Inflammatory macrophage treated with lipopolysaccharide for 1 hour (primary cell): Measurements from ENCODE around the gene SERTAD4.
"Not testable (repeated sequence)": the region's sequence is repeated elsewhere in the genome, so short reads cannot be mapped to it uniquely, and the experiment has no call there.

Experiments used
- DNase-seq, 2 donors: peaks; one replicate each; pipeline ENCODE4 v3.0.0-alpha.2; 2020 to 2022

Gene SERTAD4

DNA sequence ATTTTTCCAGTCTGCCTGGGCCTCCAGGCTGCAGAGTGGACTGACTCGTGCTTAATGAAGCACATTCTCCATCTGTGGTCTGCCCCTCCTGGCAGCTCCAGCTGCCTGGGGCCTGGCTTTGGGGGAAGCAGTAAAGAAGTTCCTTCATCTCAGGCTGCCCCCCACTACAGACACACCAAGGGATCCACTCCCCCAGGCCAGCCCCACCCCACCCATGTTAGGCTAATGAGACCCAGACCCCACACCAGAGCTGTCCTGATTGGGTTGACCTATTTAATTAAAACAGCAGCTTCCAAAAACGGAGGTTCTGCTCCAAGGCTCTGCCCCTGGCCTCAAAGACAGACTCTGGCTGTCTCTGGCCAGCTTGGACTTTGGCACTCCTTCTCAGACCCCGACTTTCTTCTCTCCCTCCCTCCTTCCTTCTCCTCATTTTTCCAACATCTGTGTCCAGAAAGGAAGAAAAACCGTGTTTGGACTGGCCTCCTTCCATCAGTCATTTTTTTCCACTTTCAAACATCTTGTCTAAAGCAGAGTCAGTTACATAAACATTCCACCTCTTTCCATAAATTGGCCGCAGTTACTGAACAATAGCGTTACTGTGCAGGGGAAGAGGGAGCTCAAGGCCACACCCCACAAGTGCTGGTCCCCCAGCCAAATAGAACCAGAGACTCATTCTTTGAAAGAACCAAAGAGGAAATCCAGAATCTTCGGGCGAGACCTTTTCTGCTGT lies 29.7 kb downstream of the SERTAD4 start:
- no peak for DNase-seq

DNA sequence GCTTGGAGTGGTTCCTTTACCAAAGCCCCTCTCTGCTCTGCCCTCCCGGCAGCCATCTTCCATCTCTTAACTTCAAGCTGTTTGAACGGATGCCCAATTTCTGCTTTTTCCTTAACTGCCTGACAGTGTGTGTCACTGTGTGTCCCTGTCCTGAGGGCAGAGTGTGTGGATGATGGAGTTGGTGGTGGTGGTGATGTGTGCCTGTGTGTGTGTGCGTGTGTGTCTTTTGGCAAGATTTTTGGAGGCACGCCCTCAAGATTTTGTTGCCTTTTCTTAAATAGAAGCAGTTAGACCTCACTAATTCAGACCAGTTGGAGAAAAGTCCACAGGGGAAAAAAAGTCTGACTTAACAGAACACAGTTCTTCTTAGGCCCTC lies 30.3 kb downstream of the SERTAD4 start:
- no peak for DNase-seq

DNA sequence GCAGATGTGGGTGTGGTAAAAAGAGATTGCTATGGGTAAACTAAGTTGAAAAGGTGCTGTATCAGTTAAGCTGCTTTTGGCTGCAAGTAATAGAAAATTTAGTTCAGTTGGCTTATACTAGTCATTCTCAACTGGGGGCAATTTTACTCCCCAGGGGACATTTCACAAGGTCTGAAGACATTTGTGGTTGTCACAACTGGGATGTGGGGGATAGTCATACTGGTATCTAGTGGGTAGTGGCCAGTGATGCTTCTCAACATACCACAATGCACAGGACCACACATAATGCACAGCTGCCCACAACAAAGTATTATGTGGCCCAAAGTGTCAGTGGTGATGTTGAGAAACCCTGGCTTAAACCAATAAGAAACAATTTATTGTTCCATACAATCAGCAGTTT lies 31.4 kb downstream of the SERTAD4 start:
- no peak for DNase-seq

DNA sequence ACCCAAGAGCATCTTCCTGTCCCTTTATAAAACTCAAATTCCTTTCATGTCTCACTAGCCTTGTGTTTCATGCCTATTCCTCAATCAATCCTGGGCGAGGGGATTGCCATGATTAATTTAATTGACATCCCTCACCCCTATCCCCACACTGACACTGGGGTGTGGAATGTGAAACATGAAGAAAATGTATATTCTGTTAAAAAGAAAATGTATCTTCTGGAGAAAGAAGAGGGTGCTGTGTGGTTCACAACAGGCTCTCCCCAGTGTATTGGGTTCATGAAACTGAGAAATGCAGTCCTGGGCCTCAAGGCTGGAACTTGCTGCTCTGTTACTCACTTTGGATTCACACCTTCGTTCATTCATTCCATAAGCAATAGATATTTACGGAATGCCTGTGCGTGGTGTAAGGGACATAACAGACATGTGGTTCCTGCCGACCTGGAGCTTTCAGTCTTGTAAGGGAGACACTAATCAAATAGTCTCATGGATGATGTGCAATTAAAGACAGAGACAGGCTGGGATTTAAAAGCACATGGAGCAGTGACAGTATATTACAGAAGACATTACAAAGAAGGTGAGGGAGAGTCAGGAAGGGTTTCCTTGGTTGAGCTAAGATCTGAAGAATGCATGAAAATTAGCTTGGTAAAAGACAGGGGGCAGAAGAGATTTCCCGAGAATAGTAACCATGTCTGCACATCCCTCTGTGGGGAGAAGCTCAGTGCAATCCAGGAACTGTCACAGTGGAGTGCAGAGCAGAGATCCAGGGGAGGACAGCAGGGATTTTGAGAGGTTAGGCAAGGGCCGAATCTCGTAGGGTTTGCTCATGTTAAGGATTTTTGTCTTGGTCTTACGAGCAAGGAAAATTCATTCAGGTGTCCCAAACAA lies 32.1 kb downstream of the SERTAD4 start:
- no peak for DNase-seq

DNA sequence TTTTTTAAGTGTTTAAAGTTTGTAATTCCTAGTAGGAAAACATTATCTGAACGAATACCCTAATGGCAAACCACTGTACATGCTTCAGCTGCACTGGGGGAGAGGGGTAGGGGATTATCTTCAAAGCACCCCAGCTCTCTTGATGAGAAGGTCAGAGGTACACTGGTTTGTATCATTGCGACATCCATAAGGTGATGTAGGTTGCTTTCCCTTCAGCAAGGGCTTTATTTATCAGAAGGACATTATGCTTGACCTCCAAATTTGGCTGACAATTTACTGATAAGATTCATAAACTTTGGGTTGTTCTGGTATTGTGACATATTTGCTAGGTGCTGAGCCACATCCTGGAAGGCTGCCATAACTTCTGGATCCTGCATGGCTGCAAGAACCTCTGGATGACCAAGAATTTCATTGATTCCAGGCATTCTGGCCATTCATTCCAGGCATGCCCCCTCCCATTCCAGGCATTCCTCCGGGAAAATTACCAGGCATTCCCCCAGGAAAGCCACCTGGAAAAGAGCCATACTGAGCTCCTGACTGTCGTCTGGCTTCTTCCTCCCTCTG lies 32.9 kb downstream of the SERTAD4 start:
- DNase-seq: not testable (repeated sequence)

DNA sequence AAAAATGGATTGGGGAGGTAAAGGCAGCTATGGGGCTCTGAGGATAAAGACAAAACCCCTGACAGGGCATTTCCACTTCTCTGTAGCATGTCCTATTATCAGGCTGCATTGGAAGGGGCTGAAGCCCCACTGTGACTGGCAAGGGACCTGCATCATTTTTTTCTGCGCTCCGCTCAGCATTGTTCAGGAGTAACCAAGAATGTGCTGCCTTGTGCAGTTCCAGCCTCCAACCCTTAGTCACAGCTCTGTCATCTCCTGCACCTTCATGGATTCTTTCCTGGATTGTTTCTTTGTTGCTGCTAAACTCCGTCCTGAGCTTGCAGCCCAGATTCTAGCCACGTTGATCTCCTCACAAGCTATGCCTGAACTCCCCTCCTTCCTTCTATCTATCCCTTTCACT lies 37.4 kb downstream of the SERTAD4 start:
- no peak for DNase-seq

DNA sequence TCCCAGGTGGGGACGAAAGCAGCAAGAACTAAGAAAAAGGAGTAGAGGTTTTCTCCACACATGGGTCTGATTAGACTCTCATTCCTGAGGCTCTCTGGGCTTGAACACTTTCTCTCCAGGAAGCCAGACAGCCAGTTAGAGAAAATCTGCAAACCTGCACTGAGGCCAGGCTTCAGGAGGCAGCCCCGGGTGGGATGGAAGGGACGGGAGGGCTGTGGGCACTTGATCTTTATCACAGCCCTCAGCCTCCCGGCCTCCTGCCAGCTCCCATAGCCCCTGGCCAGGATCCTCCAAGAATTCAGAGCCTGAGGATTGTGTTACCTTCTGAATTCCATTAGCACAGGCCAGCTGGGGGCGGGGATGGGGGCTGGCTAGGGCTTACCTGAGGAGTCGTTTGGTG lies 40.1 kb downstream of the SERTAD4 start:
- DNase-seq: no peak

DNA sequence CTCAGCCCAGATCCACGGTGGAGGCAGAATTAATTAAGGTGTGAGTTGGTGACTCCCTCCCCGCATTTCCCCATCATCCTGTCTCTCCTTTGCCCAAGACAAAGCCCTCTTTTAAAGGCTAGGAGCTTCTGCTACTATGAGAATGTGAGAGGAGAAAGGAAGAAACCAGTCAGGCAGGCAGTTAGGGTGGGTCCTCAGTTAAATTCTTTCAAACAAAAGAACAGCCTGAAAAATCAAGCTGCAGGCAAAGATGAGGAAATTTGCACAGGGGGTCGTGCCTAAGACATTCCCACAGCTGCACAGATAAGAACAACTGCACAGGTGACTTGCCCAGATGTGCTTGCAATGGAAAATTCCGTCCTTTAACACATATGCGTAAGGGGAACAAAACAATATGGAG lies 47.6 kb downstream of the SERTAD4 start:
- no peak for DNase-seq

DNA sequence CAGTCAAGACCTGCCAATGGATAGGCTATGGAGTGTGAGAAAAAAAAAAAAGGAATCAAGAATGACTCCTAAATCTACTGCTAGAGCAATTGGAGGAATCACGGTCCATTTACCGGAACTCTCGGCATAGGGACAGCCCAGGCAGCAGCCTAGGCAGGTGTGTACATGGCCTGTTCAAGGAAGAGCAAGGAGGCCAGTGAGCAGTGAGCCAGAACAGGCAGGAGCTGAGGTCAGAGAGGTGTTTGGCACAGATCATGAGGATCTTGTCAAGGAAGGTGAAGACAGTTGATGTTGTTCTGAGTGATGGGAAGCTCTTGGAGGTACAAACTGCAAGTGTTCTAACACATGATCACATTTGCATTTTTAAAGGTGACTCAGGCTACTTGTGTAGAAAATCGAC lies 55.5 kb downstream of the SERTAD4 start:
- no peak for DNase-seq

DNA sequence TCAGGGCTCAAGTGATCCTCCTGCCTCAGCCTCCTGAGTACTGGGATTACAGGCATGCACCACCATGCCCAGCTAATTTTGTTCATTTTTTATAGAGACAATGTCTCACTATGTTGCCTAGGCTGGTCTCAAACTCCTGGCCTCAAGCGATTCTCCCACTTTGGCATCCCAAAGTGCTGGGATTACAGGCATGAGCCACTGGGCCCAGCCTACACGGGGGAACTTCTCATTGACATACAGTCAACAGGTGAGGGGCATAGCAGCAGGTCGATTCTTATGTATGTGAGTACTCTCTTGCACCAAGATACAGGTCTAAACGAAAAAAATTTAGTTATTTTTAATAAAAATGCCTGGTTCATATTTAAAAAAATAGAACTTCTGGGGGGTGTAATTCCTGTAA lies 56.7 kb downstream of the SERTAD4 start:
- no peak for DNase-seq

DNA sequence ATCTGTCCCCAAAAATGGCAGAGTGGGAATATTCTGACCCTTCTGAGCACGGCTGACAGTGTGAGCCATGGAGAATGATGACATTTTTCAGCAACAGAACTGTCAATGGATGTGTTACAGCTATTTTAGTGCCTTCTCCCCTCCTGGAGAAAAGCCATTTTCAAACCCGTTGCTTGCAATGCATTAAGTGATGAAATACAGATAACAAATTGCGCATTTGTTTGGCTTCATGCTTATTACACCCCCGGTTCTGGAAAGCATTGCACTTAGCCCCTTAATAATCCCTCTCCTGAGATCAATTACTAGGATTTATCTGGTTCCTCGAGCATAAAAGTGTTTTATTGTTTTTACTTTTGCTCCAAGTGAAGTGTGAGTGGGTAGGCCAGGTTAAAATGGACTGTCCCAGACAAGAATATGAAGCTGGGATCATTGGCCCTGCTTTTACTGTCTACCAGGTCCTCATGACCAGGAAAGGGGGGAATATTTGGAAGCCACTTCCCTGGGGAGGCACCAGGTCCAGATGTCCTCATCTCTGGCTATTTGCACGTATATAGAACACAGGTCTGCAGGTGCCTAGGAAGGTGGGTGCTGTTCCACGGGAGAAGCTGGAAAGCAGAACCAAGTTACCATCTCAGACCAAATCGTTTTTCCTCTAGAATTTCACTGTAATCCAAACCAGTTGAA lies 58.6 kb downstream of the SERTAD4 start:
- no peak for DNase-seq

DNA sequence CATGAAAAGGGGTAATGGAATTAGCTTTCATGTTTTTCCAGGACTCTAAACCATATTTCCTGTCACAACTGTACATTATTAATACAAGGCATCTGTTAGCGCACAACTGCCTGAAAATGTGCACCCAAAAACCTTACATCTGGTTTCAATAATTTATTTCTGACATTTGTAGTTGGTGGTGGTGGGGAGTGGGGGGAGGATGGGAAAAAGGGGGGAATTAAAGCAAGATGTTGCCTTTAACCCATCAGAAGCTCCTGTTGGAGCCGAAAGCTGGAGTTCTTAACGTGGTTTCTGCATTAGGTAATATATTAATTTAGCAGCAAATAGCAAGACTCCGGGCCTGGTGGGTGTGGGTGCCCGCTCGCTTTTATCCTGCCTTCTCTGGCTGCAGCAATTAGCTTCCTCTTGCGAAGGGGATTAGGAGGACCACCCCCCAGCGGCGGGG lies 59.2 kb downstream of the SERTAD4 start:
- no peak for DNase-seq

DNA sequence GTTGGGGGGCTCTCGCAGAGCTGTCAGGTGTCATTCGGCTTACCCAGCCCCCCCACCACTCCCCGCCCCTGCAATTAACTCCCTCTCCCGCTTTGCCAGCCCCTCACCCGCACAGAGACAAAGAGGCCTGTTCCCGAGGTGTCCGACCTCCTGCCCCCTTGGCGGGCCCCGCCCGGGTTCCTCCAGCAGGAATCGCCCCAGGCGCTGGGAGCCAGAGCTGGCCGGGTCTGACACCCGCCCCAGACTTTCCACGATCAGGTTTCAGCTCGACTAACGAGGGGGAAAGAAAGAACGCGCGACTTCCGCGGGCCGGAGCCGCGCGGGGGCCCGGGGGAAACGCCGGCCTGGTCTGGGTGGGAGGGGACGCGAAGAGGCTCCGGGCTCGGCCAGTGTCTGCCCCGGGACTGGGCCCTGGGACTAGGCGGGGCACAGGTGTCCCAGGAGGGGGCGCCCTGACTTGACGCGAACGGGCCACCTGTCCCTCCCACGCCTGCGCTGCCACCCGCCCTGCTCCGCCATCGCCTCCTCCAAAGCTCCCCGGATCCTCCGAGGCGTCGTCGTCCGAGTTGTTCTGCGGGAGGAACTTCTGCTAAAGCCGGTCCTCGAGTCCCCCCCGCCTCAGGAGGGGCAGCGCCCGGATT lies 59.8 kb downstream of the SERTAD4 start:
- no peak for DNase-seq

DNA sequence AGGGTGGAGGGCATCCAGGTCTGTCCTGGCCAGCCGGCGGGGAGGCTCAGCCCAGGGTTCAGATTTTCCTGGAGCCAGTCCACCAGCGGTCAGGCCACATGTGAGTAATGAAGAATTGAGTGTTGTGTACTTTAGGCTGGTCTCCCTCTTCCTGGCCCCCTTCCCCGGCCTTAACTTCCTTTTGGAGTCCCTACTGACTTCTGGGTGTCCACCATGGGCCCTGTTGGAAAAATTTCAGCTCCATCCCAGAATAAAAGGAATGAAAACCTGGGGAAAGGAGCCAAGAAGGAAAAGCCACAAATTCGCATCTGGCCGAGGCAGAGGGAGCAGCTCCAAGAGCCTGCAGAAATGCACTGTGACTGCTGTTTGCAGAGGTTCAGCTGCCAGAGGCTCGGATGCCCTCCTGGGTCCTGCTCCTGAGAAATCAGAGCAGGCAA lies 60.6 kb downstream of the SERTAD4 start:
- no peak for DNase-seq

DNA sequence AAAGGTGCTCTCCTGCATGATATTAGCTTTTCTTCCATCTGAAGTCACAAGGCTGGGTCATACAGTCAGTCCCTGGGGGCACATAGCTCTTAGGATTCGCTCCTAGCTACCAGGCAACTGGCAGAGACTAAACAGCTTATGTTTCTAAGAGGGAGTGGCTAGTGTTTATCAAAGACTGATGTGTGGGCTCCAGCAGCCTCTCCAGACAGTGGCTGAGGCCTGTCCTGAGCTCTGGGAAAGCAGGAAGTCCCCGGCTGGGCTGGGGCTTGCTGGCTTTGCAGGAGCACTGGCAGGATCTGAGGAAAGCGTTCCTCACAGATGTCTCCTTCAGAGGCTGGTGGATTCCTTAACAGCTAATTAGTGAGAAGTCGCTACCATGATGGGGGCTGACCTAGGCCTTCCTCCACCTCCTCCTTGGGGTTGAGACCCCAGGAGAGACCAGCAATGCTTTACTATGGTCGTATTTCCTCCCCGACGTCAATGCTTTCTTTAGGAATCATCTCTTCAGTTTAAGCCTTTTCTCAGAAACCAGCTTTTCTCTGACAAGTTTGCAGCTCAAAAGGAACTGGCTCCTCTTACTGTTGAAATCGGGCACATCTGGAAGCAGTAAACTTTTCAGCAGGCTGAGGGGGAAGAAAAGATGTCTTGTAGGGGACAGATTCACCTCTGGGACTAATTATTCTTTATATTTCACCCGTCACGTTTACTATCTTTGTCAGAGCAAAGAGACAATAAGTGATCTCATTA lies 62.6 kb downstream of the SERTAD4 start:
- no peak for DNase-seq
